SK-N-MC (cell line): ENCODE measurements around the gene CAMTA1.
A peak's percentile ranks its signal among the peaks of the same experiment; 100 is the strongest.

Experiments
- DNase-seq: peaks from one replicate; pipeline ENCODE4 v3.0.0-alpha.2; 2011; ENCODE audit warnings: low read depth, low spot score
- H3K27ac ChIP-seq: fragments of 200-600 bp; sonication (generic); 2 replicates; pipeline ENCODE4 v1.5.1; 2016; ENCODE audit warnings: mixed run types
- H3K36me3 ChIP-seq: fragments of 200-600 bp; sonication (generic); 2 replicates; pipeline ENCODE4 v1.6.1; 2017; ENCODE audit warnings: antibody characterized with exemption, low read length, mixed read lengths; ENCODE audit not compliant: insufficient read depth
- H3K4me3 ChIP-seq: fragments of 200-600 bp; sonication (generic); 2 replicates; pipeline ENCODE4 v1.5.1; 2016
- H3K9ac ChIP-seq: fragments of 200-600 bp; sonication (generic); 2 replicates; pipeline ENCODE4 v1.8.0; 2017; ENCODE audit warnings: mixed run types, mixed read lengths; ENCODE audit not compliant: insufficient read length
- H3K9me3 ChIP-seq: fragments of 200-600 bp; sonication (generic); 2 replicates; pipeline ENCODE4 v1.6.1; 2017; ENCODE audit warnings: low read depth, mild to moderate bottlenecking, antibody characterized with exemption, low read length, moderate library complexity, mixed read lengths
- EZH2 ChIP-seq: fragments of 200-600 bp; sonication (generic); IDR thresholded peaks from one replicate; pipeline ENCODE4 v1.6.1; 2017; ENCODE audit warnings: antibody characterized with exemption
- FOXP2 ChIP-seq: optimal IDR thresholded peaks from 2 replicates; pipeline ENCODE3; 2011; ENCODE audit warnings: mild to moderate bottlenecking, moderate library complexity; ENCODE audit not compliant: insufficient read depth; ENCODE audit errors: extremely low read length, control extremely low read depth
- POLR2AphosphoS5 ChIP-seq: IDR thresholded peaks from 2 replicates; pipeline ENCODE4 v1.6.1; 2012; ENCODE audit warnings: mild to moderate bottlenecking, low read depth, low read length, borderline replicate concordance

Gene CAMTA1

GRCh38 chr1:7296968-7297367 lies 511.7 kb downstream of the CAMTA1 start:
- H3K9me3 ChIP-seq: no peaks in the 10 kb centered on the region
- TF ChIP-seq FOXP2 (no peak), POLR2AphosphoS5 (no peak), EZH2 (no peak)
- no peak overlapping the region for H3K4me3 ChIP-seq
- no peak for DNase-seq
- no peak overlapping the region for H3K9ac ChIP-seq
- H3K36me3 ChIP-seq: no peaks in the 10 kb centered on the region
- H3K27ac ChIP-seq: no peak overlapping the region

- Histone ChIP-seq H3K27ac (peak overlapping the region; percentile 85), H3K36me3 (no peaks in the 10 kb centered on the region), H3K9me3 (no peaks in the 10 kb centered on the region), H3K4me3 (peak overlapping the region; percentile 29; the same call in 1 of the 2 replicates), H3K9ac (no peak overlapping the region)
- TF ChIP-seq EZH2: no peak
- no peak for TF ChIP-seq FOXP2
- no peak for TF ChIP-seq POLR2AphosphoS5
- no peak for DNase-seq
Measured at GRCh38 chr1:7298145-7298544, 512.9 kb downstream of the CAMTA1 start.

GRCh38 chr1:7298749-7299151 lies 513.5 kb downstream of the CAMTA1 start:
- H3K4me3 ChIP-seq: peak overlapping the region; percentile 54
- no peaks in the 10 kb centered on the region for H3K36me3 ChIP-seq
- peak overlapping the region; percentile 85 for H3K27ac ChIP-seq
- no peaks in the 10 kb centered on the region for H3K9me3 ChIP-seq
- DNase-seq: no peak
- H3K9ac ChIP-seq: peak overlapping the region; percentile 21
- TF ChIP-seq EZH2 (no peak), FOXP2 (peak; percentile 6), POLR2AphosphoS5 (no peak)

GRCh38 chr1:7299329-7299799 lies 514.1 kb downstream of the CAMTA1 start:
- no peak for DNase-seq
- Histone ChIP-seq H3K36me3 (no peaks in the 10 kb centered on the region), H3K4me3 (peak overlapping the region; percentile 54), H3K9me3 (no peaks in the 10 kb centered on the region), H3K27ac (peak overlapping the region; percentile 85), H3K9ac (peak overlapping the region; percentile 21)
- TF ChIP-seq FOXP2 (peak; percentile 41), POLR2AphosphoS5 (no peak), EZH2 (no peak)

GRCh38 chr1:7299994-7300393 lies 514.7 kb downstream of the CAMTA1 start:
- no peaks in the 10 kb centered on the region for H3K36me3 ChIP-seq
- DNase-seq: no peak
- no peak overlapping the region for H3K9ac ChIP-seq
- no peaks in the 10 kb centered on the region for H3K9me3 ChIP-seq
- H3K4me3 ChIP-seq: no peak overlapping the region; the same call in 1 of the 2 replicates
- TF ChIP-seq POLR2AphosphoS5: no peak
- H3K27ac ChIP-seq: peak overlapping the region; percentile 85

- Histone ChIP-seq H3K27ac (peak overlapping the region; percentile 66), H3K36me3 (no peaks in the 10 kb centered on the region), H3K9me3 (no peaks in the 10 kb centered on the region), H3K9ac (no peak overlapping the region), H3K4me3 (peak overlapping the region; percentile 2; the same call in 1 of the 2 replicates)
- TF ChIP-seq FOXP2 (no peak), EZH2 (no peak), POLR2AphosphoS5 (no peak)
- no peak for DNase-seq
Measured at GRCh38 chr1:7300893-7301663, 515.8 kb downstream of the CAMTA1 start.

GRCh38 chr1:7301664-7301981 lies 516.4 kb downstream of the CAMTA1 start:
- Histone ChIP-seq H3K27ac (no peak overlapping the region; the same call in 1 of the 2 replicates), H3K4me3 (no peak overlapping the region), H3K9ac (no peak overlapping the region), H3K36me3 (no peaks in the 10 kb centered on the region), H3K9me3 (no peaks in the 10 kb centered on the region)
- no peak for DNase-seq
- TF ChIP-seq POLR2AphosphoS5 (no peak), EZH2 (no peak), FOXP2 (no peak)

GRCh38 chr1:7302126-7302525 lies 516.9 kb downstream of the CAMTA1 start:
- H3K9ac ChIP-seq: no peak overlapping the region
- H3K9me3 ChIP-seq: no peaks in the 10 kb centered on the region
- no peaks in the 10 kb centered on the region for H3K36me3 ChIP-seq
- no peak overlapping the region for H3K4me3 ChIP-seq
- DNase-seq: no peak
- H3K27ac ChIP-seq: no peak overlapping the region
- TF ChIP-seq POLR2AphosphoS5 (no peak), FOXP2 (no peak), EZH2 (no peak)
